Measurements from ENCODE around the gene ANXA6.

- TF ChIP-seq POLR2AphosphoS5 (IDR thresholded peaks at IDR 0.05) (no peak), POLR2A (IDR thresholded peaks at IDR 0.05) (no peak), CTCF (IDR thresholded peaks at IDR 0.05) (no peak), EP300 (IDR thresholded peaks at IDR 0.05) (no peak)
Observed at GRCh38 chr5:151202381-151203139, 45.0 kb upstream of the ANXA6 start.

Measured in gastroesophageal sphincter (tissue), 3 donors.